Measurements from ENCODE around the gene EPHA1.

EPHA1 gene

GRCh38 chr7:143388491-143389101, 20.1 kb downstream of the EPHA1 start:
- no peak for DNase-seq (ENCODE audit: low read depth)

- no peak for DNase-seq (ENCODE audit: low read depth)
These were observed 20.6 kb downstream of the EPHA1 start for GRCh38 chr7:143388051-143388450.

GRCh38 chr7:143387156-143387975, 21.3 kb downstream of the EPHA1 start:
- no peak for DNase-seq (ENCODE audit: low read depth)

GRCh38 chr7:143385891-143386781, 22.5 kb downstream of the EPHA1 start:
- DNase-seq (ENCODE audit: low read depth): no peak

GRCh38 chr7:143384661-143385631, 23.7 kb downstream of the EPHA1 start:
- no peak for DNase-seq (ENCODE audit: low read depth)

- no peak for DNase-seq (ENCODE audit: low read depth)
These were observed 24.5 kb downstream of the EPHA1 start for GRCh38 chr7:143384148-143384547.

GRCh38 chr7:143383642-143383957, 25.1 kb downstream of the EPHA1 start:
- no peak for DNase-seq (ENCODE audit: low read depth)

GRCh38 chr7:143382791-143383641, 25.6 kb downstream of the EPHA1 start:
- no peak for DNase-seq (ENCODE audit: low read depth)

GRCh38 chr7:143382126-143382790, 26.4 kb downstream of the EPHA1 start:
- no peak for DNase-seq (ENCODE audit: low read depth)

GRCh38 chr7:143381427-143382125, 27.1 kb downstream of the EPHA1 start:
- DNase-seq (ENCODE audit: low read depth): no peak

GRCh38 chr7:143380646-143381426, 27.8 kb downstream of the EPHA1 start, which contains the start of gene ZYX:
ZYX (plus strand) TSS chr7:143381345; CDS start chr7:143381572, 227 bp downstream.
- DNase-seq (ENCODE audit: low read depth): peak; percentile 88

GRCh38 chr7:143380260-143380645, 28.4 kb downstream of the EPHA1 start:
- peak; percentile 77 for DNase-seq (ENCODE audit: low read depth)

GRCh38 chr7:143379611-143380259, 28.9 kb downstream of the EPHA1 start:
- DNase-seq (ENCODE audit: low read depth): no peak

GRCh38 chr7:143376396-143376795, 32.3 kb downstream of the EPHA1 start:
- no peak for DNase-seq (ENCODE audit: low read depth)

GRCh38 chr7:143375298-143376034, 33.2 kb downstream of the EPHA1 start:
- DNase-seq (ENCODE audit: low read depth): no peak

- DNase-seq (ENCODE audit: low read depth): no peak
These were observed 34.1 kb downstream of the EPHA1 start for GRCh38 chr7:143374561-143374960.

GRCh38 chr7:143373255-143373794, 35.3 kb downstream of the EPHA1 start:
- DNase-seq (ENCODE audit: low read depth): no peak

All from GM04504 (cell line).